ENCODE measurements around the gene SYCP2.

Gene SYCP2

DNA sequence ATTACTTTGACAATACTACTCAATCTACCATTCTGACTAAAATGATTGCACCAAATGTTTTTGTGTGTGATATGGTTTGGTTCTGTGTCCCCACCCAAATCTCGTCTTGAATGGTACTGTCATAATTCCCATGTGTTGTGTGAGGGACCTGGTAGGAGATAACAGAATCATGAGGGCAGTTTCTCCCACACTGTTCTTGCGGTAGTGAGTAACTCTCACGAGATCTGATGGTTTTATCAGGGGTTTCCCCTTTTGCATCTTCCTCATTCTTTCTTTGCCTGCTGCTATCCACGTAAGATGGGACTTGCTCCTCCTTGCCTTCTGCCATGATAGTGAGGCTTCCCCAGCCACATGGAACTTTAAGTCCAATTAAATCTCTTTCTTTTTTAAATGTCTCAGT, 20.8 kb downstream of the SYCP2 start:
- Histone ChIP-seq H2BK15ac (replicated peaks; ENCODE audit: low read depth) (no peak overlapping the region), H3K36me3 (ENCODE audit: control insufficient read depth, insufficient read depth, low read length) (no peaks in the 10 kb centered on the region), H3K4me3 (ENCODE audit: low read length) (no peak overlapping the region), H3K27me3 (ENCODE audit: insufficient read depth, low read length, poor library complexity) (no peaks in the 10 kb centered on the region), H2BK5ac (ENCODE audit: low read length) (no peak overlapping the region), H3K4me2 (ENCODE audit: low read length) (no peak overlapping the region), H3K4ac (ENCODE audit: low read depth, low read length) (no peak overlapping the region), H3K9ac (ENCODE audit: low read length) (no peak overlapping the region), H3K27ac (ENCODE audit: low read depth, low read length) (no peak overlapping the region), H2BK120ac (ENCODE audit: low read depth, low read length) (no peak overlapping the region), H3K4me1 (ENCODE audit: control insufficient read depth, low read depth, low read length) (no peaks in the 10 kb centered on the region), H3K56ac (ENCODE audit: low read length) (no peak overlapping the region), H2AK5ac (ENCODE audit: low read length) (no peak overlapping the region), H3K79me2 (ENCODE audit: control insufficient read depth, insufficient read depth, low read length) (no peaks in the 10 kb centered on the region), H3K23ac (ENCODE audit: low read length) (no peak overlapping the region), H3K79me1 (ENCODE audit: low read length) (no peaks in the 10 kb centered on the region), H3K18ac (ENCODE audit: low read length) (no peak overlapping the region), H4K8ac (ENCODE audit: low read depth, low read length) (no peak overlapping the region), H4K5ac (ENCODE audit: low read length) (no peak overlapping the region)
- DNase-seq: no peak
- WGBS (ENCODE audit: extremely low coverage, insufficient coverage, low lambda C conversion rate): no CpG with 5 or more reads among the region's 4 CpGs

- no peak overlapping the region for H3K4me2 ChIP-seq (ENCODE audit: low read length)
Observed at GRCh38 chr20:59911041-59911440, 22.4 kb downstream of the SYCP2 start.

DNA sequence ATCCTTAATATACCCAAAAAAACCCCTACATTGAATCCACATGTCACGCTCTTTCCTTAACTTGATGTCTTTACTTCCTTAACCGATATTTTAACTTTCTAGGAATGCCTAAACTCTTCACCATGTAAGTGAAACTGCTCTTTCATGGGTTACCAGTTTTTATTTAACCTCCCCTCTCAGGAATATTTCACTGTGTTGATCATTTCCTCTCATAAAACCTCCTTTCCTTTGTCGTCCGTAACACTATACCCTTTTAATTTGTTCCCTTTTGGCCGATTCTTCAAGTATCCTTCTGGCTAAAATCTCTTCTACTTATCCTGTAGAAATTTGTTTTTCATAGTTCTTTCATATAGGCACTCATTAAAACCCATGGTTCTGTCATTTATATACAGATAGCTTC, 24.6 kb downstream of the SYCP2 start:
- 100% methylated on average over 2 of the region's 5 CpGs for WGBS (ENCODE audit: extremely low coverage, insufficient coverage, low lambda C conversion rate)
- H3K4me2 ChIP-seq (ENCODE audit: low read length): no peak overlapping the region
- no peaks in the 10 kb centered on the region for H3K36me3 ChIP-seq (ENCODE audit: control insufficient read depth, insufficient read depth, low read length)
- H3K56ac ChIP-seq (ENCODE audit: low read length): no peak overlapping the region
- H3K4ac ChIP-seq (ENCODE audit: low read depth, low read length): no peak overlapping the region
- no peak for DNase-seq
- H3K9ac ChIP-seq (ENCODE audit: low read length): no peak overlapping the region
- H3K79me1 ChIP-seq (ENCODE audit: low read length): no peaks in the 10 kb centered on the region
- no peak overlapping the region for H3K18ac ChIP-seq (ENCODE audit: low read length)
- H2BK15ac ChIP-seq (replicated peaks; ENCODE audit: low read depth): no peak overlapping the region
- H3K27me3 ChIP-seq (ENCODE audit: insufficient read depth, low read length, poor library complexity): no peaks in the 10 kb centered on the region
- H3K4me3 ChIP-seq (ENCODE audit: low read length): no peak overlapping the region
- no peak overlapping the region for H3K23ac ChIP-seq (ENCODE audit: low read length)
- H2BK5ac ChIP-seq (ENCODE audit: low read length): no peak overlapping the region
- no peak overlapping the region for H2BK120ac ChIP-seq (ENCODE audit: low read depth, low read length)
- no peak overlapping the region for H2AK5ac ChIP-seq (ENCODE audit: low read length)
- H3K4me1 ChIP-seq (ENCODE audit: control insufficient read depth, low read depth, low read length): no peaks in the 10 kb centered on the region
- no peak overlapping the region for H3K27ac ChIP-seq (ENCODE audit: low read depth, low read length)
- no peak overlapping the region for H4K5ac ChIP-seq (ENCODE audit: low read length)
- no peaks in the 10 kb centered on the region for H3K79me2 ChIP-seq (ENCODE audit: control insufficient read depth, insufficient read depth, low read length)
- no peak overlapping the region for H4K8ac ChIP-seq (ENCODE audit: low read depth, low read length)

More at GRCh38 chr20:59911041-59911440, 22.4 kb downstream of the SYCP2 start:
- no peak overlapping the region for H2BK15ac ChIP-seq (replicated peaks; ENCODE audit: low read depth)
- DNase-seq: no peak
- H3K18ac ChIP-seq (ENCODE audit: low read length): no peak overlapping the region
- no peak overlapping the region for H3K4me3 ChIP-seq (ENCODE audit: low read length)
- no CpG with 5 or more reads among the region's 2 CpGs for WGBS (ENCODE audit: extremely low coverage, insufficient coverage, low lambda C conversion rate)
- H3K27me3 ChIP-seq (ENCODE audit: insufficient read depth, low read length, poor library complexity): no peaks in the 10 kb centered on the region
- no peak overlapping the region for H3K56ac ChIP-seq (ENCODE audit: low read length)
- no peak overlapping the region for H2BK5ac ChIP-seq (ENCODE audit: low read length)
- no peak overlapping the region for H2AK5ac ChIP-seq (ENCODE audit: low read length)
- H3K27ac ChIP-seq (ENCODE audit: low read depth, low read length): no peak overlapping the region
- no peak overlapping the region for H3K4ac ChIP-seq (ENCODE audit: low read depth, low read length)
- no peaks in the 10 kb centered on the region for H3K79me2 ChIP-seq (ENCODE audit: control insufficient read depth, insufficient read depth, low read length)
- H4K5ac ChIP-seq (ENCODE audit: low read length): no peak overlapping the region
- H3K4me1 ChIP-seq (ENCODE audit: control insufficient read depth, low read depth, low read length): no peaks in the 10 kb centered on the region
- H4K8ac ChIP-seq (ENCODE audit: low read depth, low read length): no peak overlapping the region
- no peaks in the 10 kb centered on the region for H3K79me1 ChIP-seq (ENCODE audit: low read length)
- no peaks in the 10 kb centered on the region for H3K36me3 ChIP-seq (ENCODE audit: control insufficient read depth, insufficient read depth, low read length)
- no peak overlapping the region for H2BK120ac ChIP-seq (ENCODE audit: low read depth, low read length)
- H3K9ac ChIP-seq (ENCODE audit: low read length): no peak overlapping the region
- no peak overlapping the region for H3K23ac ChIP-seq (ENCODE audit: low read length)

DNA sequence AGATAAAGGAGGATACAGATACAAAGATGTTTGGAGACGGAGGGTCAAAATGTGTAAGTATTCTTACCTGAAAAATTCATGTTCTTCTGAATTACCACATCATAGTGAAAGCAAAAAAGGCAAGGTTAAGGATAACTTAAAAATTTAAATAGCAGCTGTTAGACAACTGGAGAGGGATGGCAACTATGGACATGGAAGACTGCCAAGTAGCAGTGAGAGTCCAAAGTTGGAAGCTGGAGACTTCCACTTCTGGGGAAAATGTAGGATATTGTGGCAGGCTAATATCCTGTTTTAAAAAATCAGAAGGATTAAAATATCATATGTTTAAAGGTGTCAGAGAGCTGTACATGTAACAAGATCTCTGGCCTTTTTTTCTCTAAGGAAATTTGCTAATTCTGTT, 29.8 kb downstream of the SYCP2 start:
- no peaks in the 10 kb centered on the region for H3K79me2 ChIP-seq (ENCODE audit: control insufficient read depth, insufficient read depth, low read length)
- no peak overlapping the region for H3K56ac ChIP-seq (ENCODE audit: low read length)
- H3K4me3 ChIP-seq (ENCODE audit: low read length): no peak overlapping the region
- H4K8ac ChIP-seq (ENCODE audit: low read depth, low read length): no peak overlapping the region
- WGBS (ENCODE audit: extremely low coverage, insufficient coverage, low lambda C conversion rate): no CpG with 5 or more reads among the region's 1 CpG
- H3K79me1 ChIP-seq (ENCODE audit: low read length): no peaks in the 10 kb centered on the region
- no peak overlapping the region for H4K5ac ChIP-seq (ENCODE audit: low read length)
- no peak overlapping the region for H3K9ac ChIP-seq (ENCODE audit: low read length)
- no peaks in the 10 kb centered on the region for H3K4me1 ChIP-seq (ENCODE audit: control insufficient read depth, low read depth, low read length)
- no peaks in the 10 kb centered on the region for H3K36me3 ChIP-seq (ENCODE audit: control insufficient read depth, insufficient read depth, low read length)
- H2BK15ac ChIP-seq (replicated peaks; ENCODE audit: low read depth): no peak overlapping the region
- no peak overlapping the region for H3K18ac ChIP-seq (ENCODE audit: low read length)
- no peak overlapping the region for H3K27ac ChIP-seq (ENCODE audit: low read depth, low read length)
- no peak overlapping the region for H2AK5ac ChIP-seq (ENCODE audit: low read length)
- no peak overlapping the region for H3K4me2 ChIP-seq (ENCODE audit: low read length)
- no peak overlapping the region for H2BK120ac ChIP-seq (ENCODE audit: low read depth, low read length)
- H3K4ac ChIP-seq (ENCODE audit: low read depth, low read length): no peak overlapping the region
- no peak overlapping the region for H3K23ac ChIP-seq (ENCODE audit: low read length)
- no peak overlapping the region for H2BK5ac ChIP-seq (ENCODE audit: low read length)
- no peak for DNase-seq
- H3K27me3 ChIP-seq (ENCODE audit: insufficient read depth, low read length, poor library complexity): no peaks in the 10 kb centered on the region

GRCh38 chr20:59902470-59902869, 31.0 kb downstream of the SYCP2 start:
- H2AK5ac ChIP-seq (ENCODE audit: low read length): no peak overlapping the region

DNA sequence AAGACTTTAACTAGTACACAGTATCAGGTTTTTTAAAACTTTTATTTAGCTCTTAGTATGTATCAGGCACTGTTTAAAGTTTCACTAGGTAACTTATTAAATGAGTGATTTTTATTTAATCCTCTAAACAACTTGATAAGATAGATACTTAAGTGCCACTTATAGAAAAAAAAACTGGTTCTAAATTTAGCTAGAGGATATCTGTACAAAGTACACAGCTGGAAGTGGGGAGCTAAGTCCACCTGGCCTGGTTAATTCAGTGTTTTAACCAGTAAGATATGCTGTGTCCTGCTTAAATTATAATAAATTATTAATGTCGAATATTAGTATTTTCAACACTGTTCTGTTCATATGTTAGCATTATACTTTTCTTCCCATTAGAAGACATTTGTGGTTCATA, 37.5 kb downstream of the SYCP2 start:
- no peaks in the 10 kb centered on the region for H3K79me1 ChIP-seq (ENCODE audit: low read length)
- no peak overlapping the region for H3K4ac ChIP-seq (ENCODE audit: low read depth, low read length)
- no peak overlapping the region for H3K4me3 ChIP-seq (ENCODE audit: low read length)
- no CpG with 5 or more reads among the region's 1 CpG for WGBS (ENCODE audit: extremely low coverage, insufficient coverage, low lambda C conversion rate)
- H2BK120ac ChIP-seq (ENCODE audit: low read depth, low read length): no peak overlapping the region
- no peaks in the 10 kb centered on the region for H3K4me1 ChIP-seq (ENCODE audit: control insufficient read depth, low read depth, low read length)
- H3K9ac ChIP-seq (ENCODE audit: low read length): no peak overlapping the region
- no peaks in the 10 kb centered on the region for H3K27me3 ChIP-seq (ENCODE audit: insufficient read depth, low read length, poor library complexity)
- H3K36me3 ChIP-seq (ENCODE audit: control insufficient read depth, insufficient read depth, low read length): no peaks in the 10 kb centered on the region
- H4K5ac ChIP-seq (ENCODE audit: low read length): no peak overlapping the region
- no peak overlapping the region for H2AK5ac ChIP-seq (ENCODE audit: low read length)
- H2BK15ac ChIP-seq (replicated peaks; ENCODE audit: low read depth): no peak overlapping the region
- no peak overlapping the region for H3K23ac ChIP-seq (ENCODE audit: low read length)
- no peak overlapping the region for H2BK5ac ChIP-seq (ENCODE audit: low read length)
- H3K79me2 ChIP-seq (ENCODE audit: control insufficient read depth, insufficient read depth, low read length): no peaks in the 10 kb centered on the region
- H3K27ac ChIP-seq (ENCODE audit: low read depth, low read length): no peak overlapping the region
- no peak overlapping the region for H4K8ac ChIP-seq (ENCODE audit: low read depth, low read length)
- no peak overlapping the region for H3K56ac ChIP-seq (ENCODE audit: low read length)
- DNase-seq: no peak
- H3K18ac ChIP-seq (ENCODE audit: low read length): no peak overlapping the region
- H3K4me2 ChIP-seq (ENCODE audit: low read length): no peak overlapping the region

More at GRCh38 chr20:59902470-59902869, 31.0 kb downstream of the SYCP2 start:
- no peak overlapping the region for H3K56ac ChIP-seq (ENCODE audit: low read length)
- no peaks in the 10 kb centered on the region for H3K27me3 ChIP-seq (ENCODE audit: insufficient read depth, low read length, poor library complexity)
- no peak overlapping the region for H2BK120ac ChIP-seq (ENCODE audit: low read depth, low read length)
- H3K23ac ChIP-seq (ENCODE audit: low read length): no peak overlapping the region
- no peak overlapping the region for H2BK5ac ChIP-seq (ENCODE audit: low read length)
- no peak overlapping the region for H4K8ac ChIP-seq (ENCODE audit: low read depth, low read length)
- no CpG with 5 or more reads among the region's 3 CpGs for WGBS (ENCODE audit: extremely low coverage, insufficient coverage, low lambda C conversion rate)
- H3K36me3 ChIP-seq (ENCODE audit: control insufficient read depth, insufficient read depth, low read length): no peaks in the 10 kb centered on the region
- no peak overlapping the region for H2BK15ac ChIP-seq (replicated peaks; ENCODE audit: low read depth)
- H3K4me3 ChIP-seq (ENCODE audit: low read length): no peak overlapping the region
- H4K5ac ChIP-seq (ENCODE audit: low read length): no peak overlapping the region
- no peak overlapping the region for H3K9ac ChIP-seq (ENCODE audit: low read length)
- no peaks in the 10 kb centered on the region for H3K79me2 ChIP-seq (ENCODE audit: control insufficient read depth, insufficient read depth, low read length)
- no peaks in the 10 kb centered on the region for H3K79me1 ChIP-seq (ENCODE audit: low read length)
- DNase-seq: no peak
- no peak overlapping the region for H3K4ac ChIP-seq (ENCODE audit: low read depth, low read length)
- no peaks in the 10 kb centered on the region for H3K4me1 ChIP-seq (ENCODE audit: control insufficient read depth, low read depth, low read length)
- no peak overlapping the region for H3K18ac ChIP-seq (ENCODE audit: low read length)
- H3K4me2 ChIP-seq (ENCODE audit: low read length): no peak overlapping the region
- H3K27ac ChIP-seq (ENCODE audit: low read depth, low read length): no peak overlapping the region
